IMR-90 (cell line): Measurements from ENCODE around the gene NKX6-2. TPM values are rescaled to one million over a fixed set of nuclear protein-coding genes. Genes with fewer than 3 reads are reported as not detected.

ENCODE experiments used
- ATAC-seq: fragments of 200-7000 bp; cut with Tn5 transposase; 2 replicates; pipeline ENCODE4 v1.9.1; 2020; ENCODE audit warnings: low read depth, mild to moderate bottlenecking, moderate library complexity
- BruUV-seq: library from RNA; stranded (reverse); fragments of 400-500 nt; replicated peaks from 2 replicates; lab custom pipeline; 2021; lab: Mats Ljungman, UMichigan
- CTCF ChIA-PET: fragments of 300-600 bp; formaldehyde crosslinking; extraction: SDS; loops from one replicate; lab custom pipeline; 2021; ENCODE audit warnings: antibody characterized with exemption; lab: Yijun Ruan, JAX
- POLR2A ChIA-PET: fragments of 300-600 bp; sonication (Branson Sonifier 250); formaldehyde crosslinking; loops from one replicate; lab custom pipeline; 2022; ENCODE audit warnings: antibody characterized with exemption; ENCODE audit not compliant: unreplicated experiment; lab: Charles Lee
- DNase-seq: peaks from one replicate; pipeline ENCODE4 v3.0.0; 2013
- H2AFZ ChIP-seq: replicated peaks from 2 replicates; pipeline ENCODE3; 2013; ENCODE audit warnings: low read length, mild to moderate bottlenecking; ENCODE audit not compliant: poor library complexity
- H2AK5ac ChIP-seq: 2 replicates; pipeline ENCODE4 v1.6.1; 2013; ENCODE audit warnings: low read depth, low read length, inconsistent platforms
- H2AK9ac ChIP-seq: replicated peaks from 2 replicates; pipeline ENCODE3; 2013; ENCODE audit warnings: mild to moderate bottlenecking, low read depth, low read length, moderate library complexity; ENCODE audit not compliant: poor library complexity
- H2BK120ac ChIP-seq: 2 replicates; pipeline ENCODE4 v1.6.1; 2013; ENCODE audit warnings: low read depth, low read length, inconsistent platforms
- H2BK15ac ChIP-seq: 3 replicates; pipeline ENCODE4 v1.6.1; 2013; ENCODE audit warnings: low read depth, low read length, inconsistent platforms
- H2BK20ac ChIP-seq: 2 replicates; pipeline ENCODE4 v1.6.1; 2013; ENCODE audit warnings: low read depth, mild to moderate bottlenecking, inconsistent platforms, low read length, moderate library complexity
- H2BK5ac ChIP-seq: 2 replicates; pipeline ENCODE4 v1.6.1; 2013; ENCODE audit warnings: mild to moderate bottlenecking, low read depth, low read length, inconsistent platforms; ENCODE audit not compliant: poor library complexity, severe bottlenecking
- H3K14ac ChIP-seq: replicated peaks from 2 replicates; pipeline ENCODE4 v1.6.1; 2013; ENCODE audit warnings: low read depth, low read length, inconsistent platforms
- H3K18ac ChIP-seq: 2 replicates; pipeline ENCODE4 v1.6.1; 2013; ENCODE audit warnings: low read depth, low read length, control low read depth
- H3K23ac ChIP-seq: 2 replicates; pipeline ENCODE4 v1.6.1; 2013; ENCODE audit warnings: low read depth, low read length, inconsistent platforms
- H3K27ac ChIP-seq: 2 replicates; pipeline ENCODE4 v1.5.1; 2013; ENCODE audit warnings: mild to moderate bottlenecking, control low read depth, low read length; ENCODE audit not compliant: insufficient read depth
- H3K27me3 ChIP-seq: 2 replicates; pipeline ENCODE4 v1.6.1; 2013; ENCODE audit warnings: low read length; ENCODE audit not compliant: control insufficient read depth, insufficient read depth
- H3K36me3 ChIP-seq: 2 replicates; pipeline ENCODE4 v1.6.1; 2013; ENCODE audit warnings: low read length, mixed read lengths; ENCODE audit not compliant: control insufficient read depth, insufficient read depth
- H3K4ac ChIP-seq: 2 replicates; pipeline ENCODE4 v1.6.1; 2013; ENCODE audit warnings: low read depth, low read length, inconsistent platforms
- H3K4me1 ChIP-seq: 2 replicates; pipeline ENCODE4 v1.6.1; 2013; ENCODE audit warnings: low read length, mixed read lengths; ENCODE audit not compliant: control insufficient read depth, insufficient read depth
- H3K4me2 ChIP-seq: 2 replicates; pipeline ENCODE4 v1.6.1; 2013; ENCODE audit warnings: low read depth, mild to moderate bottlenecking, control low read depth, low read length, moderate library complexity
- H3K4me3 ChIP-seq: 2 replicates; pipeline ENCODE4 v1.5.1; 2013; ENCODE audit warnings: low read depth, mild to moderate bottlenecking, control low read depth, low read length, moderate library complexity; ENCODE audit not compliant: insufficient read depth
- H3K56ac ChIP-seq: 2 replicates; pipeline ENCODE4 v1.6.1; 2013; ENCODE audit warnings: low read length, inconsistent platforms; ENCODE audit not compliant: insufficient read depth; ENCODE audit errors: extremely low read depth
- H3K79me1 ChIP-seq, 2 experiments: 2 replicates each; pipeline ENCODE4 v1.6.1; 2013; ENCODE audit warnings: low read length in 2 of 2, inconsistent platforms in 1 of 2, low read depth in 1 of 2
- H3K9ac ChIP-seq: 2 replicates; pipeline ENCODE4 v1.6.1; 2013; ENCODE audit warnings: low read depth, low read length, control low read depth
- H3K9me1 ChIP-seq: 2 replicates; pipeline ENCODE4 v1.6.1; 2013; ENCODE audit warnings: low read length, inconsistent platforms; ENCODE audit not compliant: insufficient read depth
- H3K9me3 ChIP-seq: 2 replicates; pipeline ENCODE4 v1.6.1; 2013; ENCODE audit warnings: low read length; ENCODE audit not compliant: control insufficient read depth, insufficient read depth
- H4K20me1 ChIP-seq: 2 replicates; pipeline ENCODE4 v1.6.1; 2013; ENCODE audit warnings: low read length, inconsistent platforms; ENCODE audit not compliant: insufficient read depth
- H4K5ac ChIP-seq: 2 replicates; pipeline ENCODE4 v1.6.1; 2013; ENCODE audit warnings: mild to moderate bottlenecking, low read depth, low read length, control low read depth
- H4K8ac ChIP-seq, 2 experiments: 2 replicates each; pipeline ENCODE4 v1.6.1; 2013; ENCODE audit warnings: low read depth in 2 of 2, low read length in 2 of 2, control low read depth in 1 of 2, inconsistent platforms in 1 of 2
- H4K91ac ChIP-seq: 2 replicates; pipeline ENCODE4 v1.6.1; 2013; ENCODE audit warnings: low read depth, low read length, inconsistent platforms; ENCODE audit not compliant: insufficient read depth
- CEBPB ChIP-seq: IDR thresholded peaks from 2 replicates; pipeline ENCODE4 v1.6.1; 2012; ENCODE audit warnings: low read depth, low read length, improper control_type of control experiment
- CHD1 ChIP-seq: IDR thresholded peaks from 2 replicates; pipeline ENCODE4 v1.6.1; 2012; ENCODE audit warnings: low read depth, low read length, improper control_type of control experiment
- ELK1 ChIP-seq: fragments of 150-350 bp; IDR thresholded peaks from 2 replicates; pipeline ENCODE4 v1.6.1; 2016; ENCODE audit warnings: low read depth, mild to moderate bottlenecking, low read length, moderate library complexity, borderline replicate concordance
- FOS ChIP-seq: fragments of 150-350 bp; IDR thresholded peaks from 2 replicates; pipeline ENCODE4 v1.6.1; 2016; ENCODE audit warnings: low read depth, low read length
- MAFK ChIP-seq: IDR thresholded peaks from 2 replicates; pipeline ENCODE4 v1.6.1; 2012; ENCODE audit warnings: low read depth, low read length, improper control_type of control experiment
- MAZ ChIP-seq: IDR thresholded peaks from 2 replicates; pipeline ENCODE4 v1.6.1; 2012; ENCODE audit warnings: low read depth, mild to moderate bottlenecking, low read length, improper control_type of control experiment, moderate library complexity, borderline replicate concordance
- MXI1 ChIP-seq: IDR thresholded peaks from 2 replicates; pipeline ENCODE4 v1.6.1; 2012; ENCODE audit warnings: low read depth, mild to moderate bottlenecking, low read length, moderate library complexity, borderline replicate concordance
- RAD21 ChIP-seq: IDR thresholded peaks from 2 replicates; pipeline ENCODE4 v1.6.1; 2012; ENCODE audit warnings: low read length, improper control_type of control experiment
- RCOR1 ChIP-seq: IDR thresholded peaks from 2 replicates; pipeline ENCODE4 v1.6.1; 2012; ENCODE audit warnings: mild to moderate bottlenecking, low read length, improper control_type of control experiment; ENCODE audit not compliant: insufficient replicate concordance
- RFX5 ChIP-seq: IDR thresholded peaks from 2 replicates; pipeline ENCODE4 v1.8.0; 2012; ENCODE audit warnings: low read depth, mild to moderate bottlenecking, low read length, moderate library complexity
- SMC3 ChIP-seq: fragments of 150-350 bp; IDR thresholded peaks from 2 replicates; pipeline ENCODE4 v1.6.1; 2016; ENCODE audit warnings: low read depth, mild to moderate bottlenecking, antibody characterized with exemption, low read length, moderate library complexity
- USF2 ChIP-seq: fragments of 150-350 bp; IDR thresholded peaks from 2 replicates; pipeline ENCODE4 v1.6.1; 2017; ENCODE audit warnings: mild to moderate bottlenecking, antibody characterized with exemption, low read length, low read depth
- WGBS, 2 experiments: methylation state at CpG; one replicate each; pipeline versions ENCODE4 v1.1.5 to v1.1.7; 2013; ENCODE audit warnings: missing lambda C conversion rate in 2 of 2; ENCODE audit not compliant: insufficient read length in 1 of 2; ENCODE audit errors: extremely low coverage in 2 of 2; 5-methylcytosine and 5-hydroxymethylcytosine counted together
- dilution Hi-C: fragments of 300-500 bp; cut with HindIII; formaldehyde crosslinking; loops from one replicate; pipeline ENCODE4 v1.14.3; 2018; ENCODE audit warnings: low sequenced_read_pairs; ENCODE audit not compliant: unreplicated experiment
- in situ Hi-C: fragments of 300-500 bp; cut with MboI; formaldehyde crosslinking; loops from 3 replicates; pipeline ENCODE4 v1.14.3; 2019; ENCODE audit warnings: low sequenced_read_pairs, inconsistent platforms, mixed read lengths
- intact Hi-C: fragments of 100-400 bp; cut with micrococcal nuclease; formaldehyde crosslinking; loops from 2 replicates; pipeline ENCODE4 v1.10.0; 2022
- polyA plus RNA-seq, 3 experiments: library from polyadenylated mRNA; depleted of rRNA; stranded (reverse); fragments of >200 nt; gene quantifications; 2 replicates each; pipeline ENCODE4 v1.2.3, GENCODE V29; 2012; ENCODE audit warnings: low replicate concordance in 1 of 3
- total RNA-seq: library from RNA; depleted of rRNA; stranded (reverse); fragments of >200 nt; gene quantifications from 2 replicates; pipeline ENCODE4 v1.2.3, GENCODE V29; 2012

Gene NKX6-2
- total and polyA plus RNA-seq, 2 of the 4 experiments (the other 2 are of a cell fraction): not detected

GRCh38 chr10:132781556-132781955, 4.4 kb downstream of the NKX6-2 start:
- Histone ChIP-seq H3K23ac (no peak overlapping the region), H4K5ac (no peak overlapping the region), H4K20me1 (no peaks in the 10 kb centered on the region), H2BK20ac (no peak overlapping the region), H3K4me2 (no peak overlapping the region), H3K9me3 (peaks cover 5% of the 10 kb centered on the region; the same call in 1 of the 2 replicates), H2AK9ac (no peak overlapping the region), H3K4me1 (no peaks in the 10 kb centered on the region), H3K4me3 (no peak overlapping the region), H4K91ac (no peak overlapping the region), H2BK5ac (no peak overlapping the region), H2AK5ac (no peak overlapping the region), H3K36me3 (peaks cover 8% of the 10 kb centered on the region), H2BK15ac (no peak overlapping the region), H3K56ac (no peak overlapping the region), H3K27ac (no peak overlapping the region), H2AFZ (no peak overlapping the region), H2BK120ac (no peak overlapping the region), H3K9me1 (no peaks in the 10 kb centered on the region), H3K4ac (no peak overlapping the region), H3K9ac (no peak overlapping the region), H3K14ac (no peak overlapping the region), H3K79me1 (no peaks in the 10 kb centered on the region), H4K8ac (no peak overlapping the region), H3K27me3 (peaks cover 31% of the 10 kb centered on the region), H3K18ac (no peak overlapping the region)
- no peak for ATAC-seq
- WGBS, 2 experiments: 96% methylated on average over 8 of the region's 20 CpGs; no CpG with 5 or more reads in 1 of the 2 experiments
- ChIA-PET CTCF (no interaction called here), POLR2A (no interaction called here)
- intact Hi-C loops (no loop called here), in situ Hi-C loops (no loop called here), dilution Hi-C loops (no loop called here)
- DNase-seq: no peak
- no peak for TF ChIP-seq RCOR1
- TF ChIP-seq CEBPB: no peak
- no peak for TF ChIP-seq MAFK
- TF ChIP-seq RFX5: no peak
- TF ChIP-seq SMC3: no peak
- TF ChIP-seq MXI1: no peak
- no peak for TF ChIP-seq MAZ
- TF ChIP-seq CHD1: no peak
- no peak for TF ChIP-seq RAD21
- no peak for TF ChIP-seq FOS
- no peak for TF ChIP-seq USF2
- no peak for TF ChIP-seq ELK1
- no TSS peak for BruUV-seq
